CD4-positive, alpha-beta T cell treated with Interleukin-6 for 4 hours (primary cell): ENCODE measurements around the gene DNPH1.

Experiments
- DNase-seq: peaks from one replicate; pipeline ENCODE4 v3.0.0-alpha.2; 2020; ENCODE audit warnings: mixed read lengths

Gene DNPH1

DNA sequence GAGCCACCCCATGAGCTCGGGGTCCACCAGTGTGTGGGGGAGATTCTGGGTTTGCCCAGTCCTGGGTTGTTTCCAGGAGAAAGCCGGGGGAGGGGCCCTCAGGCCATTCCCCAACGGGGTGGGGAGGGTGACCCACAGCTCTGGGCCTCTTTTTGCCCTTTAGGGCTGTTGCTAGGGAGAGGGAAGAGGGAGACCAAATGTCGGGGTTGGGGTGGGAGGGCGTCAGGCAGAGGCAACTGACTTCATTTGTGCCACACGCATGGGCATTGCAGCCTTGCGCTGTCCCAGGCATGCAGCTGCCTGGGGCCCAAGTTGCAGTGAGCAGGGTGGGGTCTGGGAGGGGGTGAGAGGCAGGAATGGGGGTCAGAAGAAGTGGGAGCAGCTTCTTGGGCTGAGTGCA, 49.2 kb downstream of the DNPH1 start:
- DNase-seq, result no peak

DNA sequence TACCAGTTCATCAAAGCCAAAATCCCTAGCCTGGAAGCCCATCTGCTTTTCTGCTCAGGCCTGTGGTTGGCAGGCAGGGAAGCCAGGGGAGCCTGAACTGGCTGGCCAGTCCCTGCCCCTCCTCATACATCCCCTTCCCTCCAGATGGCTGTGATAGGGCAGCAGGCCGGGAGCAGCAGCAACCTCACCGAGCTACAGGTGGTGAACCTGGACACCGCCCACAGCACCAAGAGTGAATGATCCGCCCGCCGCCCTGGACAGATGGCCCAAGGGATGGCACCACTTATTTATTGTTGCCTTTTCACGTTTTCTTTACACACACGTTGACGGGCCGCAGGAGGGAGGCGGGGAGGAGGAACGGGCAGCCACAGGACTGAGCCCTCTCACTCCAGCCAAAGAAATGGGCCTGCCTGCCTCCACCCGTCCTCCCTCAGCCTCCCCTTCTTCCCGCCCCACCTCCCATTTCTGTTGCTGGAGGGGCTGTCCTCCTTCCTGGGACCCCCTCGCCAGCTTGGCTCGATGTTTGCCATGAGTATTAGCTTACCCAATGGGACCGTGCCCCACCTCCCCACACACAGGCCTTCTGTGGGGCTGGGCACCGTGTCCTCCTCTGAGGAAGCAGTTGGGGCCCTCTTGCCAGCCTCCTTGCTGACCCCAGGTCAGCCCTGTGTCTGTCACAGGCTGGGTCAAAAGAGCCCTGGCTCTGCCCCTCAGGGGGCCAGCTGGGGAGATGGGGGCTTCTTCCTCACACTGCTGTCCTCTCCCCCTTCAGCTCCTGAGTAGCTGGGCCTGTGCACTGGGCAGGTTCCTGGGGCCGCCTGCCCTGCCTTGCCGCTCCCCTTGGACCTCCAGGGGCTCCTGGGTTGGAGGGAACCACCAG, 50.1 kb downstream of the DNPH1 start:
- DNase-seq, result no peak

- DNase-seq, result no peak
Measured at GRCh38 chr6:43178150-43178549, 51.1 kb downstream of the DNPH1 start.

DNA sequence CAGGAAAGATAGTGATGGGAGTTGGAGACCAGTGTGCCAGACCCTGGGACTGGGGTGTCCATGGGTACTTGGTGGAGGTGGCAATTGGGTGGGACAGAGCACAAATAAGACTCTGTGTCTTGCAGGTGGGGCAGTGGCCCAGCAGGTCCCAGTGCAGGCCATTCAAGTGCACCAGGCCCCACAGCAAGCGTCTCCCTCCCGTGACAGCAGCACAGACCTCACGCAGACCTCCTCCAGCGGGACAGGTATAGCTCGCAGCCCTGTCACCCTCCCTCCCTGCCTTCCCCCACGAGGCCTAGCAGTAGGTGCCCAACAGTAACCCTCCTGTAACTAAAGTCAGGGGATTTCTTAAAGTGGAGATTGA, 52.9 kb downstream of the DNPH1 start:
- no peak for DNase-seq

DNA sequence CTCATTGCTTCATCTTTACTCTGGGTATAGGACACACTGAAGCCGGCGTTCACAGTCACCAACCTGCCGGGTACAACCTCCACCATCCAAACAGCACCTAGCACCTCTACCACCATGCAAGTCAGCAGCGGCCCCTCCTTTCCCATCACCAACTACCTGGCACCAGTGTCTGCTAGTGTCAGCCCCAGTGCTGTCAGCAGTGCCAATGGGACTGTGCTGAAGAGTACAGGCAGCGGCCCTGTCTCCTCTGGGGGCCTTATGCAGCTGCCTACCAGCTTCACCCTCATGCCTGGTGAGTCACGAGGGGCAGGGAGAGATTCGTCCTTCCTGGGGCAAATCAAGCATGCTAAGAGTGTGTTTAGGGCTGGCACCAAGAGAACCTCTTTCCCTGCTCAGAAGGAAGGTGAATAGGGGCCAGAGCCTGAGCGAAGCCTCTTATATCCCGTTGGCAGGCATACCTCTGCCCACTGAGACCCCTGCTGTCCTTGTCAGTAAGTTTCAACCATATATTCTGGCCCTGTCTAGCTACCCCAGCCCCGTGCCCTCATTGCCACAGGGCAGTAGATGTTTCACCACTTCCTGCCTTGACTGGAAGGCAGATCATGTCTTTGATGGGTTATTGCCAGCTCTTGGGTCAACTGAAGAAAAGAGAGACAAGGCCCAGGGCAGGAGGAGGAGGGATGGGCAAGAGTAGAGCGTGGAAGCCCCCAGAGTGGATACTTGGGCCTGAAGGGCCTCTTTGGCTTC, 53.4 kb downstream of the DNPH1 start:
- DNase-seq, result no peak
